Measurements from ENCODE around the gene TMEM127. TPM values are rescaled to one million over a fixed set of nuclear protein-coding genes. Genes with fewer than 3 reads are reported as not detected.
"Not testable (repeated sequence)": the region's sequence is repeated elsewhere in the genome, so short reads cannot be mapped to it uniquely, and the experiment has no call there.

Gene TMEM127
- total and polyA plus RNA-seq, 11 donors: 18.6 to 134 (median 103) TPM

DNA sequence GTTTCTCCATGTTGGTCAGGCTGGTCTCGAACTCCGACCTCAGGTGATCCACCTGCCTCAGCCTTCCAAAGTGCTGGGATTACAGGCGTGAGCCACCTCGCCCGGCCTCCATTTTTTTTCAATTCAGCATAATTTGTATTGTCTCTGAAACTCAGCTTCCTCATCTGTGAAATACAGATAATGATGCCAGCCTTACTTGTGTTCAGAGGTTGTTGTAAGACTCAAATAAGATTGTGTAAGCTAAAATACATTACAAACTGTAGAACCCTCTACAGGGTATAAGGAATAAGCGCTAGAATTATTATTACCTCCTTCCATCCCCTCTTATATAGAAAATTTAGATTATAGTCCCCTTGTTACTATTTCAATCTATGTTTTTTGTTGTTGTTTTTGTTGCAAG, 32.4 kb downstream of the TMEM127 start:
- DNase-seq: no peak
- 91 to 98% (median 95%) methylated on average over 6 of the region's 6 CpGs for WGBS, 4 donors

DNA sequence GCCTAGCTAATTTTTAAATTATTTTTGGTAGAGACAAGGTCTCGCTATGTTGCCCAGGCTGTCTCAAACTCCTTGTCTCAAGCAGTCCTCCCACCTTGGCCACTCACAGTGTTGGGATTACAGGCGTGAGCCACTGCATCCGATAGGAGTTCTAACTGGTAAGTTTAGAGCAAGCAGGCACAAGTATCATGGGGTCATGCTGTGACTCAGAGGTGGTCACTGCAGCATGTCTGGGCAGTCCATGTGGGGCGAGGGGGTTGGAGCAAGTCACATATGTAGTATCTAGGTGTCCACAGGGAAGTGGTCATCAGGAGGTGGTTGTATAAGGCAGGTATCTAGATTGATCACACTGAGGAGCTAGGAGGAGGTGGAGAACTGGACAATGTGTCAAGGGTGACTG, 34.5 kb downstream of the TMEM127 start:
- 90 to 98% (median 97%) methylated on average over 4 of the region's 4 CpGs for WGBS, 4 donors
- ATAC-seq (no peak), DNase-seq (no peak)
- Histone ChIP-seq H3K36me3 (peaks cover 0 to 4% (median 0%) of the 10 kb centered on the region in 9 donors), H3K27ac (no peak overlapping the region), H3K9me3 (no peaks in the 10 kb centered on the region), H3K4me3 (no peak overlapping the region), H3K27me3 (no peaks in the 10 kb centered on the region), H3K4me1 (peaks cover 0 to 12% (median 0%) of the 10 kb centered on the region in 12 donors)
- intact Hi-C loops (cut with DNase I): no loop called here
- TF ChIP-seq POLR2A (IDR thresholded peaks at IDR 0.05): no peak
- TF ChIP-seq, protein P1, sequence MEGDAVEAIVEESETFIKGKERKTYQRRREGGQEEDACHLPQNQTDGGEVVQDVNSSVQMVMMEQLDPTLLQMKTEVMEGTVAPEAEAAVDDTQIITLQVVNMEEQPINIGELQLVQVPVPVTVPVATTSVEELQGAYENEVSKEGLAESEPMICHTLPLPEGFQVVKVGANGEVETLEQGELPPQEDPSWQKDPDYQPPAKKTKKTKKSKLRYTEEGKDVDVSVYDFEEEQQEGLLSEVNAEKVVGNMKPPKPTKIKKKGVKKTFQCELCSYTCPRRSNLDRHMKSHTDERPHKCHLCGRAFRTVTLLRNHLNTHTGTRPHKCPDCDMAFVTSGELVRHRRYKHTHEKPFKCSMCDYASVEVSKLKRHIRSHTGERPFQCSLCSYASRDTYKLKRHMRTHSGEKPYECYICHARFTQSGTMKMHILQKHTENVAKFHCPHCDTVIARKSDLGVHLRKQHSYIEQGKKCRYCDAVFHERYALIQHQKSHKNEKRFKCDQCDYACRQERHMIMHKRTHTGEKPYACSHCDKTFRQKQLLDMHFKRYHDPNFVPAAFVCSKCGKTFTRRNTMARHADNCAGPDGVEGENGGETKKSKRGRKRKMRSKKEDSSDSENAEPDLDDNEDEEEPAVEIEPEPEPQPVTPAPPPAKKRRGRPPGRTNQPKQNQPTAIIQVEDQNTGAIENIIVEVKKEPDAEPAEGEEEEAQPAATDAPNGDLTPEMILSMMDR (IDR thresholded peaks at IDR 0.05): no peak

More for the DNA sequence above, 32.4 kb downstream of the TMEM127 start:
- peaks cover 0 to 12% (median 0%) of the 10 kb centered on the region in 12 donors for H3K4me1 ChIP-seq
- no peak overlapping the region for H3K27ac ChIP-seq
- no peaks in the 10 kb centered on the region for H3K36me3 ChIP-seq
- H3K9me3 ChIP-seq: no peaks in the 10 kb centered on the region
- no peak overlapping the region for H3K4me3 ChIP-seq
- H3K27me3 ChIP-seq: no peaks in the 10 kb centered on the region
- ATAC-seq: no peak
- TF ChIP-seq, protein P1 (IDR thresholded peaks at IDR 0.05): no peak
- no peak for TF ChIP-seq POLR2A (IDR thresholded peaks at IDR 0.05)
- intact Hi-C loops (cut with DNase I): no loop called here

DNA sequence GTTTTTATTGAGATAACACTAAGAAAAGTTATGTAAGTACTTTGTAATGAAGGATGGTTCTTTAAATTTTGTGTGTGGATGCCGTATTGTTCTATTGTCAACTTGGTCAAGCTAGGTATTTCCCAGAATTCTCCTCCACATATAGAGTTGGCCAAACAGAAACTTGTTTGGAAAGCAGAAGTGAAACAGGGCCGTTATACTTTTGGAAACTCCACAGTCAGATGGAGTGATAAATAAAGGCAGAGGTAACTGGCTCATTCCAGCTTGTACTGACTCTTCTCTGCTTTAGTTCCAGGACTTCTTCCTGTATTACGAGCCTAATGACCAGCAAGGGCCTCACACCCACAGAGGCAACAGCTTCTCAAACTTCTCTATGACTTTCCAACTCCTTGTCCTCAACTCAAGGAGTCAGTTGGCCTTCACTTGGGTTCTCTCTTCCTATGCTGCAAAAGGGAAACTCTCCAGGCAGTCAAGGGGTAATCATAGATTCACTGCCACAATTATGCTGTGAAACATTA, 40.7 kb downstream of the TMEM127 start:
- peak in 2 of 4 donors; percentile 47 to 49 for ATAC-seq
- H3K36me3 ChIP-seq: peaks cover 0 to 4% (median 0%) of the 10 kb centered on the region in 9 donors
- H3K27me3 ChIP-seq: no peaks in the 10 kb centered on the region
- peak overlapping the region in 1 of 12 donors; percentile 87 for H3K27ac ChIP-seq
- no peak for DNase-seq
- intact Hi-C loops (cut with DNase I): no loop called here
- no peak overlapping the region for H3K4me3 ChIP-seq
- no peak for TF ChIP-seq POLR2A (IDR thresholded peaks at IDR 0.05)
- TF ChIP-seq, protein P1 (IDR thresholded peaks at IDR 0.05): no peak
- H3K9me3 ChIP-seq: peaks cover 0 to 5% (median 0%) of the 10 kb centered on the region in 12 donors
- H3K4me1 ChIP-seq: peaks cover 0 to 26% (median 0%) of the 10 kb centered on the region in 12 donors
- WGBS, 4 donors: 72 to 78% (median 74%) methylated on average over 3 of the region's 3 CpGs

DNA sequence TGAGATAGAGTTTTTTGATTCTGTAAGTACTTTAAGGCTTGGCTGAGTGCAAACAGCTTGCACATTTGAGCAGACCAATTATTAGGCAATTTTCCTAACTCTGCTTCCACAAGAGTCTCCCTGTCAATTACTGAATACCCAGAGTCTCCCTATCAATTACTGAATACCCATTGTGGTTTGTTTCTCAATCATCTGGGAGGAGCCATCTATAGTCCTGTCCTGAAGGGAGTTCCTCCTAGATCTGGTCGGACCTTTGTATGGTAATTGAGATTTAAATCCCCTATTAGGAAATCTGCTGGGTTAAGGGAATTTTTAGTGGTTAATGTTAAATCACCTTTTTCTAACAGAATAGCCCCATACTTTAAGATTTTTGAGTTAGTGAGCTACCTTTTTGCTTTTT, 44.7 kb downstream of the TMEM127 start:
- H3K4me3 ChIP-seq; H3K9me3 ChIP-seq; ATAC-seq; H3K27me3 ChIP-seq; intact Hi-C loops (cut with DNase I); H3K27ac ChIP-seq; DNase-seq; H3K36me3 ChIP-seq: not testable (repeated sequence)
- peaks cover 0 to 25% (median 0%) of the 10 kb centered on the region in 12 donors for H3K4me1 ChIP-seq
- WGBS, 4 donors: 81 to 95% (median 85%) methylated on average over 1 of the region's 1 CpG

DNA sequence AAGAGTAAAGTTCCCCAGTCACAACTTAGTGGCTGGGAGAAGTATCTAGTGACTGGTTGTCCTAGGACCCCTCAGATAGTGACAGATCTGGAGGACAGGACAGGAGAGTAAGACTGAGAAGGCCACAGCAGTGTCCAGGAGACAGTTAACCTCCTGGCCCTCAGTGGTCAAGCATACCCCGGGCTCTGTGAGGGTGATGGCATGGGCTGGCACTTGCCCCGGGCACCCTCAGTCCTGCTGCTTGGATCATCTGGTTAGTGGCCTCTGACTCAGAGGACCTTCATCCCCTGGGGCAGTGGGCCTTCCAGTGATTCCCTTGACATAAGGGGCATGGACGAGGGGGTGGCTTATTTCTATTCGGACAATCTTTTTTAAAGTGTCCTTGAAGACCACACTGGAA, 45.8 kb downstream of the TMEM127 start:
- H3K27ac ChIP-seq; intact Hi-C loops (cut with DNase I); ATAC-seq; H3K27me3 ChIP-seq; H3K4me3 ChIP-seq; H3K9me3 ChIP-seq; DNase-seq; H3K36me3 ChIP-seq: not testable (repeated sequence)
- WGBS, 4 donors: 74 to 87% (median 83%) methylated on average over 4 of the region's 4 CpGs
- H3K4me1 ChIP-seq: peaks cover 0 to 14% (median 0%) of the 10 kb centered on the region in 12 donors

Data from heart left ventricle (tissue), 16 donors.